ENCODE data around the gene EDNRA. TPM values are rescaled to one million over a fixed set of nuclear protein-coding genes. Genes with fewer than 3 reads are reported as not detected.

Gene EDNRA
- total RNA-seq, 6 donors from 2014 or later = 7.3 to 32.2 (median 10.2) TPM

DNA sequence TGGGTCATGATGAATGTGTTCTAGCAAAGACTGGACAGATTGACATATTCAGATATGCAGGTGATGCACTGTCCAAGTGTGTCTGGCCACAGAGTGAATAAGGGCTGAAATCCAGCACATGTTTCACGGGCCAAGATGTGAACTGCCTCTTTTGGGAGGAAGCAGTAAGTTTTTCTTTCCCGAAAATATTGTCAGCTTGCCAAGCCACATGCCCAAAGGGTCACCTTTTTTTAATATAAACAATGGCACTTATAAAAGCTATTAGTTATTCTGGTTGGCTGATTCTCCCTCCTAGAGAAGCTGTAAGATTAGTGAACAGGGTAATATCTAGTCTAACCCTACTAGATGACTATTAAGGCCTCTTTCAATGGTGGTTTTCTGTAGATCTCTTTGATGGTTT is 1.5 kb upstream of the EDNRA start:
- no peak for ATAC-seq (ENCODE audit: low FRiP score in 2 of 2)
- no peak for DNase-seq
- H3K9me3 ChIP-seq = no peaks in the 10 kb centered on the region
- no peaks in the 10 kb centered on the region for H3K36me3 ChIP-seq
- no peak overlapping the region for H3K27ac ChIP-seq
- TF ChIP-seq POLR2AphosphoS5 (IDR thresholded peaks at IDR 0.05) = no peak
- TF ChIP-seq EP300 (IDR thresholded peaks at IDR 0.05) = no peak
- TF ChIP-seq POLR2A (IDR thresholded peaks at IDR 0.05) = no peak
- TF ChIP-seq, protein P1, sequence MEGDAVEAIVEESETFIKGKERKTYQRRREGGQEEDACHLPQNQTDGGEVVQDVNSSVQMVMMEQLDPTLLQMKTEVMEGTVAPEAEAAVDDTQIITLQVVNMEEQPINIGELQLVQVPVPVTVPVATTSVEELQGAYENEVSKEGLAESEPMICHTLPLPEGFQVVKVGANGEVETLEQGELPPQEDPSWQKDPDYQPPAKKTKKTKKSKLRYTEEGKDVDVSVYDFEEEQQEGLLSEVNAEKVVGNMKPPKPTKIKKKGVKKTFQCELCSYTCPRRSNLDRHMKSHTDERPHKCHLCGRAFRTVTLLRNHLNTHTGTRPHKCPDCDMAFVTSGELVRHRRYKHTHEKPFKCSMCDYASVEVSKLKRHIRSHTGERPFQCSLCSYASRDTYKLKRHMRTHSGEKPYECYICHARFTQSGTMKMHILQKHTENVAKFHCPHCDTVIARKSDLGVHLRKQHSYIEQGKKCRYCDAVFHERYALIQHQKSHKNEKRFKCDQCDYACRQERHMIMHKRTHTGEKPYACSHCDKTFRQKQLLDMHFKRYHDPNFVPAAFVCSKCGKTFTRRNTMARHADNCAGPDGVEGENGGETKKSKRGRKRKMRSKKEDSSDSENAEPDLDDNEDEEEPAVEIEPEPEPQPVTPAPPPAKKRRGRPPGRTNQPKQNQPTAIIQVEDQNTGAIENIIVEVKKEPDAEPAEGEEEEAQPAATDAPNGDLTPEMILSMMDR (IDR thresholded peaks at IDR 0.05) = no peak
- 14 to 32% methylated on average over 2 of the region's 2 CpGs for WGBS, 2 donors
- H3K4me3 ChIP-seq = no peak overlapping the region
- peaks cover 0 to 5% (median 0%) of the 10 kb centered on the region in 4 donors for H3K4me1 ChIP-seq
- H3K27me3 ChIP-seq = no peaks in the 10 kb centered on the region

DNA sequence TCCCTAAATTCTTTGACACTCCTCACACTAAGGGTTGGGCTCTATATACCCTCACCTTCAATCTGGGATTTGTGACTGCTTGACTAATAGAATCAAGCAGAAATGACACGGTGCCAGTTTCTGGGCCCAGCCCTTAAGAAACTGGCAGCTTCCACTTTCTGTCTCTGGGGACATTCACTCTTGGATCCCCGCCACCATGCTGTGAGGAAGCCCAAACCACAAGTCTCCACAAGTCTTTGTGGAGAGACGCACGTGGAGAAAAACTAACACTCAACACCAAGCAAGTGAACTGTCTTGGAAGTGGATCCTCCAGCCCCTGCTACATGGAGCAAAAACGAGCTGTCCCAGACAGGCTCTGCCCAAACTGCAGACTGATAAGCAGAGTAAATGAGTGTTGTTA is 1.1 kb upstream of the EDNRA start:
- Histone ChIP-seq H3K9me3 (no peaks in the 10 kb centered on the region), H3K27me3 (no peaks in the 10 kb centered on the region), H3K36me3 (no peaks in the 10 kb centered on the region), H3K4me1 (peaks cover 0 to 5% (median 0%) of the 10 kb centered on the region in 4 donors), H3K27ac (peak overlapping the region in 3 of 4 donors; percentile 81 to 88 (median 84)), H3K4me3 (no peak overlapping the region)
- DNase-seq = peak in 1 of 2 donors; percentile 48
- 33 to 56% methylated on average over 5 of the region's 5 CpGs for WGBS, 2 donors
- ATAC-seq (ENCODE audit: low FRiP score in 2 of 2) = no peak
- TF ChIP-seq POLR2A (IDR thresholded peaks at IDR 0.05) (no peak), POLR2AphosphoS5 (IDR thresholded peaks at IDR 0.05) (no peak), EP300 (IDR thresholded peaks at IDR 0.05) (no peak)
- TF ChIP-seq, protein P1 (IDR thresholded peaks at IDR 0.05) = no peak

DNA sequence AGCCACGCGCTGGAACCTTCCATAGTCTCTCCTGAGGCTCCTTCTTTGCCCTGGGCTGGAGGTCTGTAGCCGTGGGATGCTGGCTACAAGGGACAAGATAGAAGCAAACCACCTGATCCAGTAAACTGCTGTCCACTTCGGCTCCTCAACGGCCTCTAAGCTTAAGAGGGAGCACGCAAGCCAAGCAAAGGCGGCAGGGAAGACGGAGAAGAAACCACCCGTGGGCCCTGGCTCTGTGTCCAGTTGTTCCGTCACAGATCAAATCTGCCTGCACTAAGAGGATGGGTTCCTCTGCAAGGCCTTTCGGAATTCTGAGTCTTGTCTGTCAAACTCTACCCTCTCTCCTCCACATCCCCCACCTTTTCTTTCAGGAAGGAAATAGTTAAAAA is 401 bp upstream of the EDNRA start:
- no peaks in the 10 kb centered on the region for H3K27me3 ChIP-seq
- TF ChIP-seq EP300 (IDR thresholded peaks at IDR 0.05) = no peak
- TF ChIP-seq, protein P1 (IDR thresholded peaks at IDR 0.05) = no peak
- no peak for TF ChIP-seq POLR2A (IDR thresholded peaks at IDR 0.05)
- TF ChIP-seq POLR2AphosphoS5 (IDR thresholded peaks at IDR 0.05) = no peak
- DNase-seq (no peak), ATAC-seq (ENCODE audit: low FRiP score in 2 of 2) (peak in 1 of 2 donors; percentile 34)
- peak overlapping the region in 3 of 4 donors; percentile 60 to 63 (median 62) for H3K4me3 ChIP-seq
- H3K27ac ChIP-seq = peak overlapping the region; percentile 81 to 88 (median 82)
- 60 to 73% methylated on average over 5 to 11 of the region's 11 CpGs for WGBS, 2 donors
- H3K36me3 ChIP-seq = no peaks in the 10 kb centered on the region
- H3K9me3 ChIP-seq = no peaks in the 10 kb centered on the region
- H3K4me1 ChIP-seq = peaks cover 0 to 5% (median 0%) of the 10 kb centered on the region in 4 donors

DNA sequence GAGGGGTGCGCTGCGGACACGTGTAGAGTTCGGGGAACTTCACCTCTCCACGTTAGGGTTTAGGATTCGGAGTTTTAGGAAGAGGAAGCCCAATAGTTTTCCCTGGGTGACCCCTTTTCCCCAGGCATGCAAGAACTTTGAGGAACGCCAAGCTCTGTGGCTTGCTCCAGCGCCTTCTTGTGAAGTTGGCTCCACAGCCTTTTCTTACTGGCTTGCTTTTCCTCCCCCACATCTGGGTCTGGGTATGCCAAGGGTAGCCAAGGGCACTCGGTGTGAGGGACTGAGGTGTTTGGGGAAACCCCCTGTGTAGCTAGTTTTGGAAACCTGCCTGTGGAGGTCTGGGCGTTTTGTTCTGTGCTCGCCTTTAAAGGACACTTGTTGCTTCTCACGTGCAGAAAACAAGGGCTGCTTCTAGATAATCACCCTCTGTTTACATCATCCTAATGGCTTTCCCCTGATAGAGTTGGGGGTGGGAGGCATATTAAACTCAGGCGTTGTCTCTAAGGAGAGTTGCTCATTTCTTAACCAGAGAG is 746 bp downstream of the EDNRA start:
- no peak for TF ChIP-seq POLR2A (IDR thresholded peaks at IDR 0.05)
- TF ChIP-seq, protein P1 (IDR thresholded peaks at IDR 0.05) = no peak
- TF ChIP-seq POLR2AphosphoS5 (IDR thresholded peaks at IDR 0.05) = no peak
- no peak for TF ChIP-seq EP300 (IDR thresholded peaks at IDR 0.05)
- H3K27ac ChIP-seq = peak overlapping the region; percentile 81 to 88 (median 82)
- ATAC-seq (ENCODE audit: low FRiP score in 2 of 2) (peak in 1 of 2 donors; percentile 3), DNase-seq (peak in 1 of 2 donors; percentile 28)
- no peaks in the 10 kb centered on the region for H3K36me3 ChIP-seq
- H3K9me3 ChIP-seq = no peaks in the 10 kb centered on the region
- peak overlapping the region; percentile 47 to 63 (median 61) for H3K4me3 ChIP-seq
- no peaks in the 10 kb centered on the region for H3K27me3 ChIP-seq
- peaks cover 0 to 5% (median 0%) of the 10 kb centered on the region in 4 donors for H3K4me1 ChIP-seq
- 4 to 6% methylated on average over 8 to 13 of the region's 13 CpGs for WGBS, 2 donors

DNA sequence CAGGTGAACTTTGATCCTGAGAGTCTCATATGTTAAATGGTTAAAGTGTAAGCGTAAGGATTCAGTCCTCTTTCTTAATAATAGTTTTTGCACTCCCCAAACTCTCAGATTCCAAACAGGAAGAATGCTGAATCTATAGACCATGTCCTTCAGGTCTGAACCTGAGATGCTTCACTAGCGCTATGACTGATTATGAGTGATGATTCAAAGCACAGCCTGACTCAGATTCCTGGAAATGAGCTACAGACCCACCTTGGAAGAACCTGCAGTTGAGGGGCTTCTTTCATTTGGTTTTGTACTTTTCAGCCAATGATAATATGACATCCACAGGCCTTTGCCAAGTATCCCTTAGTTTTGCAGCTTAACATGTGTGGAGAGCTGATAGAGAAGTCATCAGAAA is 1.4 kb downstream of the EDNRA start:
- TF ChIP-seq, protein P1 (IDR thresholded peaks at IDR 0.05) = no peak
- TF ChIP-seq POLR2AphosphoS5 (IDR thresholded peaks at IDR 0.05) (no peak), EP300 (IDR thresholded peaks at IDR 0.05) (no peak), POLR2A (IDR thresholded peaks at IDR 0.05) (no peak)
- Histone ChIP-seq H3K9me3 (no peaks in the 10 kb centered on the region), H3K27ac (peak overlapping the region; percentile 81 to 88 (median 82)), H3K4me3 (peak overlapping the region in 3 of 4 donors; percentile 60 to 63 (median 62)), H3K36me3 (no peaks in the 10 kb centered on the region), H3K27me3 (no peaks in the 10 kb centered on the region), H3K4me1 (peaks cover 0 to 5% (median 0%) of the 10 kb centered on the region in 4 donors)
- no peak for DNase-seq
- ATAC-seq (ENCODE audit: low FRiP score in 2 of 2) = no peak
- 61 to 63% methylated on average over 2 of the region's 2 CpGs for WGBS, 2 donors
